Ramos (cell line): ENCODE measurements around the gene STARD8.
"Not testable (repeated sequence)": the region's sequence is repeated elsewhere in the genome, so short reads cannot be mapped to it uniquely, and the experiment has no call there.

ENCODE experiments used
- in situ Hi-C: fragments of 300-500 bp; cut with MboI; formaldehyde crosslinking; loops from one replicate; pipeline ENCODE4 v1.14.3; 2022; ENCODE audit warnings: low sequenced_read_pairs; ENCODE audit not compliant: unreplicated experiment

STARD8 gene

GRCh38 chrX:68654693-68655092 lies 7.2 kb downstream of the STARD8 start:
- in situ Hi-C loops: no loop called here

GRCh38 chrX:68656473-68656872 lies 9.0 kb downstream of the STARD8 start:
- in situ Hi-C loops: not testable (repeated sequence)

GRCh38 chrX:68658530-68658929 lies 11.1 kb downstream of the STARD8 start:
- in situ Hi-C loops: no loop called here

GRCh38 chrX:68659385-68659784 lies 11.9 kb downstream of the STARD8 start:
- in situ Hi-C loops: no loop called here

GRCh38 chrX:68659786-68660185 lies 12.3 kb downstream of the STARD8 start:
- in situ Hi-C loops: no loop called here

- in situ Hi-C loops: no loop called here
These were observed 13.3 kb downstream of the STARD8 start for GRCh38 chrX:68660746-68661145.

GRCh38 chrX:68665502-68665901 lies 18.0 kb downstream of the STARD8 start:
- in situ Hi-C loops: no loop called here

GRCh38 chrX:68666580-68666979 lies 19.1 kb downstream of the STARD8 start:
- in situ Hi-C loops: no loop called here

GRCh38 chrX:68669094-68669860 lies 21.8 kb downstream of the STARD8 start:
- in situ Hi-C loops: no loop called here

- in situ Hi-C loops: no loop called here
These were observed 22.4 kb downstream of the STARD8 start for GRCh38 chrX:68669871-68670270.

- in situ Hi-C loops: no loop called here
These were observed 23.8 kb downstream of the STARD8 start for GRCh38 chrX:68671221-68671620.

- in situ Hi-C loops: no loop called here
These were observed 25.3 kb downstream of the STARD8 start for GRCh38 chrX:68672581-68673318.

GRCh38 chrX:68675571-68675970 lies 28.1 kb downstream of the STARD8 start:
- in situ Hi-C loops: no loop called here

GRCh38 chrX:68676335-68676734 lies 28.9 kb downstream of the STARD8 start:
- in situ Hi-C loops: no loop called here

- in situ Hi-C loops: no loop called here
These were observed 30.5 kb downstream of the STARD8 start for GRCh38 chrX:68677998-68678397.

GRCh38 chrX:68681443-68681941 lies 34.0 kb downstream of the STARD8 start:
- in situ Hi-C loops: no loop called here

- in situ Hi-C loops: no loop called here
These were observed 35.3 kb downstream of the STARD8 start for GRCh38 chrX:68682790-68683189.

- in situ Hi-C loops: no loop called here
These were observed 36.1 kb downstream of the STARD8 start for GRCh38 chrX:68683580-68683979.

GRCh38 chrX:68684291-68684918 lies 36.9 kb downstream of the STARD8 start:
- in situ Hi-C loops: no loop called here

- in situ Hi-C loops: no loop called here
These were observed 37.4 kb downstream of the STARD8 start for GRCh38 chrX:68684919-68685304.

- in situ Hi-C loops: no loop called here
These were observed 38.2 kb downstream of the STARD8 start for GRCh38 chrX:68685685-68686084.
